GM19397 (cell line): Measurements from ENCODE around the gene DPH3.
"Not testable (repeated sequence)": the region's sequence is repeated elsewhere in the genome, so short reads cannot be mapped to it uniquely, and the experiment has no call there.

Experiments
- ATAC-seq: cut with Tn5 transposase; IDR thresholded peaks from one replicate; pipeline ENCODE4 v1.9.1; 2021; ENCODE audit warnings: mild to moderate bottlenecking, moderate library complexity; ENCODE audit not compliant: unreplicated experiment

Gene DPH3

DNA sequence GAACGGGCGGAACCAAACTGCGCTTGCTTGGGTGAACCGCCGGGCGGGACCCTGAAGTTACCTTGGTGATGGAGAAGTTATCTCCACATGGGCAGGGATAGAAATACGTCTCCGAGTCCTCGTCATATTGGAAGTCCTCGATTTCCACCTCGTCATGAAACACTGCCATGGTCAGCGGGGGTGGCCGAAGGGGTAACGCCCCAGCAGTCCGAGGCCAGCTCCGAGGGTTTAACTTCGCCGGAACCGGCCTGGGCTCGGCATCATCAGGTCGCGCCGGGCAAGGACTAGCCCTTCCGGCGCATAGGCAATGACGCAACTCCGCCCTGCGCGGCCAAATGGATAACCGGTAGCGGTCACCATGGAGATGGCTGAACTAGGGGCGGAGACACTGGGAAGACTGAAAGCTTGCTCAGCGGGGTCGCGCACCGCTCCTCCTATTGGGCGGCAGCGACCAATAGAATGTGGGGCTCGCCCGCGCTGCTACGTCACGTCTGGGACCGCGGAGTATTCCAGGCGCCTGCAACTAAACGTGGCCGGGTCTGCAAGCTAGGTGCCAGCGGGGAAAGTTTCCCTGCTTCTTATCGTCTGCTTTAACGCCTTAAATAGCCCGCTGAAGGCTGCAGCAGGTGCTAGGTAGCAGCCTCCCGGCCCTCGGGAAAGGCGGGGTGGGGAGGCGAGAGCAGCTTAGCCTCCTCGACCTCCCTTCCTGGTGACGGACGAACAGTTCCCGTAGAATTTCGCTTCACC is at the start of gene DPH3, which contains the start of gene OXNAD1:
TSS of gene DPH3 (minus strand) at position 236 of the 747 bp plus-strand sequence. CDS start at position 169, 67 bp downstream.
TSS of gene OXNAD1 (plus strand) at position 505 of the 747 bp plus-strand sequence. CDS start 5,741 bp downstream, outside the sequence.
- peak; percentile 99 for ATAC-seq

- no peak for ATAC-seq
These were observed 49.3 kb upstream of the DPH3 start for GRCh38 chr3:16313886-16314645.

DNA sequence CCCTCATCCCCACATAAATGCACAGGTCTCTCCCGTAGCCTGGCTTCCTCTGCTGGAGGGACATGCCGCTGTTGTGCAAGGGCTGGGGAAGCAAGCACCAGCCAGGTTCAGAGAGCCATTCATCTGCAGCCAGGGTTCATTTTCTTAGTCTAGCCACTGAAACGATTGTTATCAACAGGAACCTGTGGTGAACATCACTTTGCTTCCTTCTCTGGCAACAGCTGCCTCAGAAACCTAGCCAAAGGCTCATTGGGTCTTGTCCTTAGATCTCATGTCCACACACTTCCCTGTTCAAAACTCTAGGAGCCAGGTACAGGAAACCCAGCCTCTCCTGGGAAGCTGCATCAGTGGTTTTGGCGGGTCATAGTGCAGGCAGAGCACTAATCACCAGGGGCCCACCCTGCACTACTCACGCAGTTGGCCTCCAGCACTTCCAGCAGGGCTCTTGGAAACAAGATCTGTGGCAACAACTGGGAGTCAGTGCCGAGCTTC is 47.3 kb upstream of the DPH3 start:
- ATAC-seq, result peak; percentile 66

- ATAC-seq, result not testable (repeated sequence)
These were observed 45.7 kb upstream of the DPH3 start for GRCh38 chr3:16310486-16310885.

DNA sequence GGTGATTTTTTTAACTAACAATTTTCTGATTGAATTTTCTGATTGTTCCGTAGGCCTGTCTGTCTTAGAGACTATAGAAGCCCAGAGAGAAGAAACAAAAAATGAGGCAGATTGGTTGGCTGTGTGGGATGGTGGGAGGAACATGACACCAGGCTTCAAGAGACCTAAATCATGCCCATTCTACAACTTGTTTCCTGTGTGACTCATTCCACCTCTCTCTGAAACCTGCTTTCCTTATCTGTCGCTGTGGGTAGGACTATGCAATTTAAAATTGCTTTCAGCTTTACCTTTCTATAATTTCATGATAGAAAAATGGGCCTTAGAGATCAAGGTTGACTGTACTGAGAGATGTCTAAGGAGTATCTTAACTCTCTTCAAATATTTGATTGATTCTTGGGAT is 44.8 kb upstream of the DPH3 start:
- peak; percentile 65 for ATAC-seq

DNA sequence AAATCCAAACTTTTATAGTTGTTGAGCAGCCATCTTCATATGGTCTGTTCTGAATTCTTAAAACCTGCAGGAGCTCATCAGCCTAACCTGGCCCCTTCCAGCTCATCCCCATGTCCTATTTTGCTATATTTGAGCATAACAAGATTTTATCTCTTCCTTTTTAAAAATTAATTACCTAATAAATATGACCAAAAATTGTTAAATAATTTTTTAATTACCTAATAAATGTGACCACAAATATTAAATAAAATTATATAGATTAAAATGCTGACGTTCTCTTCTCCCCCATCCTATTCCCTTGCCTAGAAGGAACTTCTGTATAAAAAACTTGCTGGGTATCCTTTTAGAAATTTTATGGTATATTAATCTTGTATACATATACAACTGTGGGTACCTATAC is 44.0 kb upstream of the DPH3 start:
- ATAC-seq, result no peak

GRCh38 chr3:16307832-16308531 is 43.2 kb upstream of the DPH3 start:
- ATAC-seq, result no peak

GRCh38 chr3:16305111-16305541 is 40.4 kb upstream of the DPH3 start:
- no peak for ATAC-seq

GRCh38 chr3:16304061-16305010 is 39.6 kb upstream of the DPH3 start:
- no peak for ATAC-seq

- no peak for ATAC-seq
These were observed 38.4 kb upstream of the DPH3 start for GRCh38 chr3:16303037-16303575.

- no peak for ATAC-seq
These were observed 37.4 kb upstream of the DPH3 start for GRCh38 chr3:16302082-16302631.

- no peak for ATAC-seq
These were observed 36.8 kb upstream of the DPH3 start for GRCh38 chr3:16301507-16301906.

- ATAC-seq, result peak; percentile 55
These were observed 36.2 kb upstream of the DPH3 start for GRCh38 chr3:16300881-16301359.

DNA sequence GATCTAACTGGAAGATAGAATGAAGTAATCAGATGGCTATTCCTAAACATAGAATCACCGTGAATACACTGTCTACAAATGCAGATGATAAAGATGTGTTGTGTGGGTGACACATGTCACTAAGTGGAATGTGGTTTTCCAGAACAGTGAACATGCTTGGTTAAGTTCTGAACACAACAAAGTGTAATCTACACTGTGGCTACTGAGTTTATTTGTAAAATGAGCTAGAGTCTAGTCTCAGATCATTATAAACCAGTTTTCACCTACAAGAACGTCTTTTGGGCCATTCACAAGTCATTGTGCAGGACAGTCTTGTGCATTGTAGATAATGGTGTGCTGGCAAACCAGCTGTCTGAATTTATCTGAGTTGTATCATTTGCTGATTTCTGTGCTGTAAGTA is 35.6 kb upstream of the DPH3 start:
- no peak for ATAC-seq

DNA sequence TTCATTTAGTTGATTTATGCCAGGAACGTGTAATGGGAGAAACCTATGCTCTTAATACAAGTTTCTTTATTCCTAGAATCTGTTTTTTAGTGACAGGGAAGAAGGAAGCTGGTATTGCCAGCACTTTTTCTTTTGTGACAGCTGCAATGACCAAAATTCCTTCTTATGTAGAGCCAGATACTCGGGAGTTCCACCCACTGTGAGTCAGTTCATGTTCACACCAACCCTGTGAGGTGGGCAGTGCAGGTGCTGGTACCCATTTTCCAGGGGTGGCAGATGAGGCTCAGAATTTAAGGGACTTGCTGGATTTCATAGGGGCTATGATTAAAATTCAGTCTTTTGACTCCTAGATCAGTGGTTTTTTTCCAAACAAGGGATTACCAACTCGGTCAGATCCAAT is 35.0 kb upstream of the DPH3 start:
- ATAC-seq, result no peak

GRCh38 chr3:16298891-16299290 is 34.1 kb upstream of the DPH3 start:
- no peak for ATAC-seq

GRCh38 chr3:16297997-16298885 is 33.5 kb upstream of the DPH3 start:
- no peak for ATAC-seq

GRCh38 chr3:16295298-16295890 is 30.7 kb upstream of the DPH3 start:
- ATAC-seq, result no peak
